ENCODE results near the gene CPEB4. TPM values are rescaled to one million over a fixed set of nuclear protein-coding genes. Genes with fewer than 3 reads are reported as not detected.
A peak's percentile ranks its signal among the peaks of the same experiment; 100 is the strongest.

The CPEB4 gene
- total RNA-seq (26.0 and 28.2 TPM in 2 replicates), polyA plus RNA-seq (8.4 and 11.8 TPM in 2 replicates), polyA minus RNA-seq (21.9 and 23.0 TPM in 2 replicates)
- 30.5 TPM for total RNA-seq (2013)

- ATAC-seq (ENCODE audit: low read depth), result peak; percentile 89
- Histone ChIP-seq H3K4me2 (replicated peaks; ENCODE audit: low read depth, low read length, poor library complexity, severe bottlenecking) (peak within 1 kb of the TSS; percentile 84), H3K36me3 (replicated peaks in 1 of 2; ENCODE audit: control extremely low read depth in 1 of 2, control insufficient read depth in 1 of 2, extremely low read depth in 1 of 2, insufficient read depth in 2 of 2, low read length in 1 of 2) (no peaks in the 10 kb centered on the region), H3K4me1 (ENCODE audit: control insufficient read depth in 2 of 2, insufficient read depth in 2 of 2, low read length in 2 of 2) (peaks cover 62 to 66% of the 10 kb centered on the region in 2 donors), H3K9me3 (ENCODE audit: control extremely low read depth in 1 of 3, control insufficient read depth in 2 of 3, insufficient read depth in 1 of 3, low read length in 2 of 3) (peaks cover 1 to 11% (median 8%) of the 10 kb centered on the region in 3 donors), H4K20me1 (ENCODE audit: control insufficient read depth, insufficient read depth, low read length, poor library complexity, severe bottlenecking) (peaks cover 5% of the 10 kb centered on the region), H3K27ac (ENCODE audit: low read length in 2 of 2) (peak within 1 kb of the TSS; percentile 84 to 92), H3K27me3 (replicated peaks in 1 of 4; ENCODE audit: control extremely low read depth in 1 of 4, control insufficient read depth in 3 of 4, insufficient read depth in 4 of 4, low read length in 3 of 4) (no peaks in the 10 kb centered on the region), H3K4me3 (ENCODE audit: control extremely low read depth in 1 of 5, extremely low read depth in 1 of 5, insufficient read depth in 1 of 5, low read depth in 2 of 5, low read length in 4 of 5) (peak within 1 kb of the TSS; percentile 75 to 96 (median 88)), H3K79me2 (ENCODE audit: control insufficient read depth, insufficient read depth, low read length) (peaks cover 47% of the 10 kb centered on the region), H2AFZ (ENCODE audit: insufficient read depth, low read depth, low read length, poor library complexity, severe bottlenecking) (peak within 1 kb of the TSS; percentile 94), H3K9ac (ENCODE audit: low read length) (peak within 1 kb of the TSS; percentile 92)
- no peak for TF ChIP-seq EZH2 (IDR thresholded peaks at IDR 0.05; ENCODE audit: borderline replicate concordance, insufficient read depth, low read depth, low read length, poor library complexity, severe bottlenecking)
- TF ChIP-seq, protein P1, sequence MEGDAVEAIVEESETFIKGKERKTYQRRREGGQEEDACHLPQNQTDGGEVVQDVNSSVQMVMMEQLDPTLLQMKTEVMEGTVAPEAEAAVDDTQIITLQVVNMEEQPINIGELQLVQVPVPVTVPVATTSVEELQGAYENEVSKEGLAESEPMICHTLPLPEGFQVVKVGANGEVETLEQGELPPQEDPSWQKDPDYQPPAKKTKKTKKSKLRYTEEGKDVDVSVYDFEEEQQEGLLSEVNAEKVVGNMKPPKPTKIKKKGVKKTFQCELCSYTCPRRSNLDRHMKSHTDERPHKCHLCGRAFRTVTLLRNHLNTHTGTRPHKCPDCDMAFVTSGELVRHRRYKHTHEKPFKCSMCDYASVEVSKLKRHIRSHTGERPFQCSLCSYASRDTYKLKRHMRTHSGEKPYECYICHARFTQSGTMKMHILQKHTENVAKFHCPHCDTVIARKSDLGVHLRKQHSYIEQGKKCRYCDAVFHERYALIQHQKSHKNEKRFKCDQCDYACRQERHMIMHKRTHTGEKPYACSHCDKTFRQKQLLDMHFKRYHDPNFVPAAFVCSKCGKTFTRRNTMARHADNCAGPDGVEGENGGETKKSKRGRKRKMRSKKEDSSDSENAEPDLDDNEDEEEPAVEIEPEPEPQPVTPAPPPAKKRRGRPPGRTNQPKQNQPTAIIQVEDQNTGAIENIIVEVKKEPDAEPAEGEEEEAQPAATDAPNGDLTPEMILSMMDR (IDR thresholded peaks at IDR 0.05), result no peak
- Mint-ChIP-seq H3K27me3 (no peaks in the 10 kb centered on the region), H3K9me3 (ENCODE audit: insufficient read depth) (peaks cover 7% of the 10 kb centered on the region), H3K4me1 (peaks cover 87% of the 10 kb centered on the region), H3K4me3 (peak within 1 kb of the TSS; percentile 95), H3K27ac (peak within 1 kb of the TSS; percentile 99)
- intact Hi-C loops (cut with micrococcal nuclease), result loop anchor here (1.0 to 5.0 kb wide), 7 partner anchors 30 to 831 kb away; partner anchors contain the start of genes BOD1 and CREBRF
- POLR2A ChIA-PET, result interaction anchor here (0.6 to 1.5 kb wide), 10 partner anchors 25 to 271 kb away, joined by 3 to 11 read pairs (median 4); partner anchors contain the start of gene BOD1
- CTCF ChIA-PET, result interaction anchor here (0.7 to 5.1 kb wide), 12 partner anchors 18 to 270 kb away, joined by 3 to 60 read pairs (median 3); partner anchors contain the start of gene BOD1
- peak; percentile 99 for DNase-seq
- 6% methylated on average over 35 of the region's 55 CpGs for WGBS (ENCODE audit: insufficient coverage)
These were observed at the start of gene CPEB4 for GRCh38 chr5:173887610-173888472. CPEB4 (plus strand) TSS chr5:173888349; CDS start chr5:173889734, 1,385 bp downstream.

Data from B cell (primary cell).